Subcutaneous abdominal adipose tissue (tissue), 5 donors: ENCODE data around the gene TIMM13.
A peak's percentile ranks its signal among the peaks of the same experiment; 100 is the strongest.

Experiments
- H3K27ac ChIP-seq: one replicate; pipeline ENCODE4 v1.7.0; 2013; ENCODE audit warnings: low read depth, mild to moderate bottlenecking, inconsistent platforms, low read length, moderate library complexity
- H3K27me3 ChIP-seq, 5 donors: one replicate each; pipeline ENCODE4 v1.7.0; 2013; ENCODE audit warnings: low read length in 5 of 5, inconsistent platforms in 1 of 5; ENCODE audit not compliant: control insufficient read depth in 5 of 5, insufficient read depth in 4 of 5
- H3K36me3 ChIP-seq, 5 donors: one replicate each; pipeline ENCODE4 v1.7.0; 2013; ENCODE audit warnings: low read length in 5 of 5; ENCODE audit not compliant: control insufficient read depth in 5 of 5, insufficient read depth in 5 of 5
- H3K4me1 ChIP-seq, 5 donors: one replicate each; pipeline ENCODE4 v1.7.0; 2013; ENCODE audit warnings: low read length in 5 of 5, mild to moderate bottlenecking in 3 of 5, moderate library complexity in 1 of 5; ENCODE audit not compliant: control insufficient read depth in 5 of 5, insufficient read depth in 5 of 5
- H3K4me3 ChIP-seq, 5 donors: one replicate each; pipeline ENCODE4 v1.7.0; 2013; ENCODE audit warnings: low read length in 5 of 5, low read depth in 1 of 5
- H3K9ac ChIP-seq, 5 donors: one replicate each; pipeline ENCODE4 v1.7.0; 2013; ENCODE audit warnings: low read length in 5 of 5, mild to moderate bottlenecking in 4 of 5, moderate library complexity in 3 of 5
- H3K9me3 ChIP-seq, 5 donors: one replicate each; pipeline ENCODE4 v1.7.0; 2013; ENCODE audit warnings: low read length in 5 of 5; ENCODE audit not compliant: control insufficient read depth in 5 of 5
- donor health status: healthy.
- donor health status: healthy.
- donor health status: healthy.
- donor health status: healthy.
- donor health status: healthy.

Gene TIMM13

GRCh38 chr19:2385053-2385721, 42.2 kb downstream of the TIMM13 start:
- Histone ChIP-seq H3K4me3 (peak overlapping the region in 4 of 5 donors; percentile 17 to 46 (median 30)), H3K9ac (no peak overlapping the region)

GRCh38 chr19:2382530-2383222, 44.7 kb downstream of the TIMM13 start:
- Histone ChIP-seq H3K4me1 (peaks cover 2 to 13% (median 11%) of the 10 kb centered on the region in 5 donors), H3K27ac (no peak overlapping the region), H3K36me3 (no peaks in the 10 kb centered on the region), H3K9ac (no peak overlapping the region), H3K4me3 (no peak overlapping the region), H3K27me3 (peaks cover 0 to 10% (median under 1%) of the 10 kb centered on the region in 5 donors), H3K9me3 (peaks cover 2 to 7% (median 4%) of the 10 kb centered on the region in 5 donors)

More at GRCh38 chr19:2385053-2385721, 42.2 kb downstream of the TIMM13 start:
- Histone ChIP-seq H3K9me3 (peaks cover 2 to 7% (median 4%) of the 10 kb centered on the region in 5 donors), H3K27ac (no peak overlapping the region), H3K27me3 (peaks cover 0 to 16% (median 3%) of the 10 kb centered on the region in 5 donors), H3K36me3 (no peaks in the 10 kb centered on the region), H3K4me1 (peaks cover 2 to 13% (median 11%) of the 10 kb centered on the region in 5 donors)

DNA sequence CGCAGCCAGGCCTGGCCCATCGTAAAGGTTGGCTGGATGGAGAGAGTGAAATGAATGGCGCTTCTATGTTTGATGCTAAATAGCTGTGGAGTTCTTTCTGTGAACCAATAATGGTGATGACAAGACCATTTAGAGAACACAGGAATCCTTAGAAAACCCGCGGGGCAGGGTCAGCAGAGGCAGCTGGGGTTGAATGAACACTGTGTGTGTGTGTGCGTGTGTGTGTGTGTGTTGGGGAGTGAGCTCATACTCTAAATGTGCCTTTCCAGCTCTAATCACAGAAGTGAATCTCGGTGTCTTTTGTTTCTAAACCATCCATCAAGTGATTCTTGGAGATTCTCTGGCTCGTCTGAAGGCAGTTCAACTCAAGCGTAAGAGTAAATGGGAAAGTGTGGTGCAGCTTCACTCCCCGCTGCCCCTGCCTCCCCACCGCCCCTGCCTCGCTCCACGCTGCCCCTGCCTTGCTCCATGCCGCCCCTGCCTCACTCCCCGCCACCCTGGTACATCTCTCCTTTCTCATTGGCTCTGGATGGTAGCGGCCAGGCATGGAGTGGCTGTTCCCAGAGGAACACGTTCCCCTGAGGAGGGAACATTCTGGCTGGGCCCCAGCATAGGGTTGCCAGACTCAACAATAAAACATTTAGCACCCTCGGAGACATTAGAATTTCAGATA, 46.1 kb downstream of the TIMM13 start:
- H3K27ac ChIP-seq, result no peak overlapping the region
- no peak overlapping the region for H3K4me3 ChIP-seq
- no peaks in the 10 kb centered on the region for H3K36me3 ChIP-seq
- H3K9ac ChIP-seq, result no peak overlapping the region
- H3K4me1 ChIP-seq, result peaks cover 2 to 13% (median 12%) of the 10 kb centered on the region in 5 donors
- peaks cover 0 to 8% (median 0%) of the 10 kb centered on the region in 5 donors for H3K27me3 ChIP-seq
- H3K9me3 ChIP-seq, result peaks cover 2 to 7% (median 4%) of the 10 kb centered on the region in 5 donors

DNA sequence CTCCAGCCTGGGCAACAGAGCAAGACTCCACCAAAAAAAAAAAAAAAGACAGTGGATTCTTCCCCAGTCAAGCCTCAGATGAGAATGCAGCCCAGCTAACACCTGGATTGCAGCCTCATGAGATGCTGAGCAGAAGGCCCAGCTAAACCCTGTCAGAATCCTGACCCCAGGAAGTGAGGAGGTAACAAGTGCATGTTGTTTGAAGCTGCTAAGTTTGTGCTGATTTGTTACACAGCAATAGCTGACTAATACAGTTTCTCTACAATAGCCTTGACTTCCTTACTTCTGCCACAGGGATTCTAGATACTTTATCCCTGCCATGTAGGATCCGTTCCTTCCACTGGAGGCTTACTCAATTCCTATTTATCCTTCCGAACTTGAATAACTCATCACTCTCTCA, 46.8 kb downstream of the TIMM13 start:
- H3K9ac ChIP-seq, result no peak overlapping the region
- H3K9me3 ChIP-seq, result peaks cover 2 to 7% (median 4%) of the 10 kb centered on the region in 5 donors
- H3K4me1 ChIP-seq, result peaks cover 2 to 13% (median 11%) of the 10 kb centered on the region in 5 donors
- H3K27me3 ChIP-seq, result peaks cover 0 to 8% (median 2%) of the 10 kb centered on the region in 5 donors
- no peaks in the 10 kb centered on the region for H3K36me3 ChIP-seq
- no peak overlapping the region for H3K27ac ChIP-seq
- no peak overlapping the region for H3K4me3 ChIP-seq

DNA sequence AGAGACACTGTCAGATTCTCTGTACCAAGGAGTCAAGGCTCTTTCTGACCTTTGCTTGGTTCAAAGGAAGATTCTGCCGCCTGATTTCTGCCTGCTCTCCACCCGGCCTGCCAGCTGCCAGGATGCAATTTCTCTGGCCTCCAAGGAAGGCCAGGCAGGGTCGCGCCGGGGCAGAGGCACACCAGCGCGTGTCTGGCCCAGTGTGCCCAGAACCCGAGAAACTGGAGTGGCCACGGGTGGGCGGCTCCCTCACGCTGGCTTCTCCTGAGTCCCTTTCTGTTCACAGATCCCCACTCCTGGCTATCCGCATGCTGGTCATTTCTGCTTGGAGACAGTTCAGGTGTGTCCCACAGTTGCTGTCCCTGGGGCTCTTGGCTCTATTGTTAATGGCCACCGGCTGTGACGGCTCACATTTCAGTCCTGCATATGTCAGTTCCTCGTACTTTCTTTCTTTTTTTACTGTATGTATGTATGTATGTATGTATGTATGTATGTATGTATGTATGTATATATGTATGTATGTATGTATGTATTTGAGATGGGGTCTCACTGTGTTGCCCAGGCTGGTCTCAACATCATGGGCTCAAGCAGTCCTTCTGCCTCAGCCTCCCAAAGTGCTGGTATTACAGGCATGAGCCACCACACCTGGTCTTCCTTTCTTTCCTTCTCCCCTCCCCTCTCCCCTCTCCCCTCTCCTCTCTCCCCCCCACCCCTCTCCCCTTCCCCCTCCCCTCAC, 50.4 kb downstream of the TIMM13 start:
- H3K4me3 ChIP-seq, result no peak overlapping the region
- no peaks in the 10 kb centered on the region for H3K36me3 ChIP-seq
- peaks cover 2 to 7% (median 4%) of the 10 kb centered on the region in 5 donors for H3K9me3 ChIP-seq
- no peak overlapping the region for H3K27ac ChIP-seq
- H3K27me3 ChIP-seq, result peaks cover 0 to 9% (median 0%) of the 10 kb centered on the region in 5 donors
- H3K9ac ChIP-seq, result no peak overlapping the region
- H3K4me1 ChIP-seq, result peaks cover 0 to 7% (median 0%) of the 10 kb centered on the region in 5 donors
